Activated T-cell treated with anti-CD3 and anti-CD28 coated beads, Interleukin-2, amount 50 U/mL, for 1 hour (primary cell): Measurements from ENCODE around the gene RHOBTB3.
A peak's percentile ranks its signal among the peaks of the same experiment; 100 is the strongest.
"Not testable (repeated sequence)": the region's sequence is repeated elsewhere in the genome, so short reads cannot be mapped to it uniquely, and the experiment has no call there.

Experiments
- DNase-seq: peaks from one replicate; pipeline ENCODE4 v3.0.0-alpha.2; 2020

RHOBTB3 gene

DNA sequence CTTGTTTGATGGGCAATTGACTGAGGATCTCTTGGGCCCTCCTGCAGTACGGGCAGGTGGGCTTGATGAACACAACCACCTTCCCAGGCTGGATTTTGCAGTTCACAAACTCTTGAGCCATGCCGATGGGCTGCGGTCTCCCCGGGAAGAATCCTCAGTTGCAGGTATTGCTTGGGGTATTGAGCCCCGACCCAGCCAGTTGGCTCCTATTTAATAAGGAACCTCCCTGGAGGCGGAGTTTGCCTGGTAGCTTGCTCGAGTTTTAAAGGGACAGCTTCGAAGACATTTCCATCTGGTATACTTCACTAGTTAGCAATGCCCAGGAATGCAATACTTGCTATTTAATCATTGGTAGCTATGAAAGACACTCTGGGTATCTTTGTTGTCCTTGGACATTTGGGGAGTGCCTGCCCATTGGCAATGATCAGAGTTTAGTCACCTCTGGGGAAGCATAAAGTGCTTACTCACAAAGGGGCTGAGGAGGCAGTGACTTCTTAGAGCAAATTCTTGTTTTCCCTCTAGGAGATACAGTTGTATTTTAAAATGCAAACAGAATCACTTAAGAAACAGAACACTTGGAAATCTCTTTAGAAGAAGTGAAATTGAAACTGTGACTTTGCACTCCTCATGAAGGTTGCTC is 91.5 kb downstream of the RHOBTB3 start, which contains the start of gene GLRX:
TSS of gene GLRX (minus strand) at position 185 of the 640 bp plus-strand sequence. CDS start at position 121, 64 bp downstream.
- peak; percentile 58 for DNase-seq

GRCh38 chr5:95823218-95823737 is 92.1 kb downstream of the RHOBTB3 start:
- no peak for DNase-seq

GRCh38 chr5:95823738-95824609 is 92.8 kb downstream of the RHOBTB3 start:
- peak; percentile 64 for DNase-seq

- no peak for DNase-seq
Measured at GRCh38 chr5:95824747-95825146, 93.6 kb downstream of the RHOBTB3 start.

DNA sequence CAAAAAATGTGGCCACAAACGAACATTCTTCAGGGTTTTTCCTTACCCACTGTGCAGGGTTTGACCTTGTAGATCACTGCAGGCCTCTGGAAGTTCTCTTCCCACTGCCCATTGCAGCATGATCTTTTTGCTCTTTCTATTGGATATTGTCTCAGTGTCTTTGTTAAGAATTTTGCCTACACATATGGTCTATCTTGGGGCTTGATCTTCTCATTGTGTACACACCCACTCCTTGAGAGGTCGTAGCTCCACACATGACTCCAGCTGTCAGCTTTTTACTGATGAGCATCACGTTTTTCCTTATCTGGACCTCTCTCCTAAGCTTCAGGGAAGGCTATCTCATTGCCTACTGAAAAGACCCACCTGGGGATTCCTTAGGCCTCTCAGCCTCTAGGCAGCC is 94.4 kb downstream of the RHOBTB3 start:
- DNase-seq = no peak

DNA sequence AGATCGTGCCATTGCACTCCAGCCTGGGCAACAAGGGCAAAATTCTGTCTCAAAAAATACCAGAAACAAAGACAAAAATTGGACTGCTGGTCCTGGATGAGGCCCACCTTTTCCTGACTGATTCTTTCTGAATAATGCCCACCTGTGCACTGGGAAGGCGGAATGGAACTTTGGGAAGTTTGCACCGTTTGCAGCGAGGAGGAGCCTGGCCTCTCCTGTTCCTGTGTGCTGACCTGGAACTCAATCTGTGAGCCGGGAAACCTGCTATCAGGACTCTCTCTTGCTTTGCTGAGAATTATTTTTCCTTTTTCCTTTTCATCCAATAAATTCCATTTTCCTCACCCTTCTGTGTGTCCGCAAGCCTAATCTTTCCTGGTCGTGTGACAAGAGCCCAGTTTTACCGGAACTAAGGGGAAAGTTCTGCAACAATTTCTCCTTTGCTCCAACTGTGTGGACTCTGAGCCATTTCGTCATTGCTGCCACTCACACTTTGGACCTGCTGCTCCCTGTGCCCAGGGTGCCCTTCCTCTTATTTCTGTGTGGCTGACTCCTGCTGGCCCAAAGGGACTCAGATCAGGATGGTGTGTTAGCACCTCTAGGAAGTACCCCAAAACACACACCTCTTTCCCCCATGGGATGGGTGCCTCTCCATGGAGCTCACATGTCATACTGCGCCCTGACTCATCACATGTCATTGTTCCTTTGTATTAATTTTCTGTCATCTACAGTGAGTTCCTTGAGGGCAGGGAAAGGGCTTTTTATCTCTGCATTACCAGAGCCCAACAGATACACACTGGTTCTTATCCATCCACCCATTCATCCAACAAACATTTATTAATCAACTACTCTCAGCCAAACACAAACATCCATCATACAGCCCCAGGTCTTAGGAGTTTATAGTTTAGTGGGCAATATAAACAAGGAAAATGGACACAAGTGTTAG is 96.1 kb downstream of the RHOBTB3 start:
- no peak for DNase-seq

DNA sequence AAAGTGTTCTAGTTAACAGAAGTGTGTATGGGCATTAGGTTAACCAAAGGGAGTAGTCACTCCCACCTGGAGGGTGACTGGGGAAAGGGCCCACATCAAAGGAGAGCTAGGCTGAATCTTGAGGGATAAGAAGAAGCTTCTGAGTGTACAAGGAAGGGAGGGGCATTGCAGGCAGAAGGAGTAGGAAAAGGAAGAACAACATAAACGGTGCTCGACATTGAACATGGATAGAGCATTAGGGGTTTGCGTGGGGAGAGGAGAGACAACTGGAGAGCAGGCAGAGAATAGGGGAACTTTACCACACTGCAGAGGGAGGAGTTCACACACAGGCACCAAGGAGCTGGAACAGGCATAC is 96.7 kb downstream of the RHOBTB3 start:
- no peak for DNase-seq

DNA sequence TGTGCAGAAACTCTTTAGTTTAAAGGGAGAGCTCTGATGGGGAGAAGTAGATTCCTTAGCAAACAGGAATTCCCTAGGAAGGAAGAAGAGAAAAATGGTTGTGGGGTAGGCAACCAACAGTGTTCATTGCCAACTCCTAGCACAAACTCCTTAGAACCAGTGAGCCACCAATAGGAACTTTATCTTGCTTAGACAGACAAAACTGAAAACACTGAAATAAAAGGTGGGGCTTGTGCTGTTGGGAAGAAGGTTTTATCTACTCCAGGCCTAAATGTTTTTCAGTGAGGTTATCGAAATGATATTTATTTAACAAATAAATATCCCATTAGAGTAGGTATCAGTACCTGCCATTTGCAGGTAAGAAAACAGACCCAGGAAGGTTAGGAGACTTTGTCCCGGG is 99.1 kb downstream of the RHOBTB3 start:
- no peak for DNase-seq

GRCh38 chr5:95832664-95833063 is 101.5 kb downstream of the RHOBTB3 start:
- DNase-seq = no peak

GRCh38 chr5:95835682-95836385 is 104.7 kb downstream of the RHOBTB3 start:
- DNase-seq = no peak

DNA sequence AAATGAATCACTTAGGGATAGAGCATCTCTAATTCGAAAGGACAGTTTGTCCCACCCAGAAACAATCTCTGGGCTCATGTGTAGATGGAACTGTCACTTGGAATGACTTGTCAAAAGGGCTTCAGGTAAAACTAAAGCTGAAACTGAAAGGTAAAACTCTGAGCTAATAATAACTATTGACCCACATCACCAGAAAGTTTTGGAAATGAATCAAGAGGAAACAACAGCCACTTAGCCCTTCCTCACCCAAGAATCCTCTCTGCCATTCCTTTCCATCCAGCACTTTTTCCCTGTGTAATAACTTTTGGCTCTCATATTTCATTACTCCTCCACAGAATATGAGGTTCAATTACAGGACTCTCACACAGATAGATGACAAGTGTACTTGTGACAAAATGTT is 105.4 kb downstream of the RHOBTB3 start:
- DNase-seq = no peak

DNA sequence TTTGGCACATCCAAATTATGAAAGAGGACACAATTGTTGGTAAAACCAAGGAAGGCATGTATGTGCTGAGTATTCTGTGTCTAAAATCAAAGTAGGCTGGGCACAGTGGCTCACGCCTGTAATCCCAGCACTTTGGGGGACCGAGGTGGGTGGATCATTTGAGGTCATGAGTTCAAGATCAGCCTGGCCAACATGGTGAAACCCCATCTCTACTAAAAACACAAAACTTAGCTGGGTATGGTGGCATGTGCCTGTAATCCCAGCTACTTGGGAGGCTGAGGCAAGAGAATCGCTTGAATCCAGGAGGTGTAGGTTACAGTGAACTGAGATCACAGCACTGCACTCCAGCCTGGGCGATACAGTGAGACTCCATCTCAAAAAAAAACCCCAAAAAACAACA is 105.8 kb downstream of the RHOBTB3 start:
- DNase-seq = not testable (repeated sequence)

DNA sequence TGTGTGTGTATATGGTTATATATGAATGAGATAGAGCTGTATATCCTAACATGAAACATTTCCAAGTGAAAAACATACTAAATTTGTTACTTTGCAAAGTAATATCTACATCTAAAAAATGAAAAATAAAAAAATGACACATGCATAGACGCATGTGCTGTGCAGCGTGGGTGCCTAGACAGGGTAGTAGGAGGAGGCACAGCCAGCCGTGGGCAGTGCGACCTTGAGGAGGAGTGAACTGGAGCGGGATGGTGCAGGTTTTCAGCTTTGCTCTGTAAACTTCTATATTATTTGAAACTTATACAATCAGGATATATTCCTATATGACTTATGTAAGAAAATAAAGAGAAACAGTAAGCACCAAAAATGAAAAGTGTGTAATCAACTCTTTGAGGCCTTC is 106.4 kb downstream of the RHOBTB3 start:
- DNase-seq = no peak

GRCh38 chr5:95838001-95838520 is 106.9 kb downstream of the RHOBTB3 start:
- DNase-seq = no peak

DNA sequence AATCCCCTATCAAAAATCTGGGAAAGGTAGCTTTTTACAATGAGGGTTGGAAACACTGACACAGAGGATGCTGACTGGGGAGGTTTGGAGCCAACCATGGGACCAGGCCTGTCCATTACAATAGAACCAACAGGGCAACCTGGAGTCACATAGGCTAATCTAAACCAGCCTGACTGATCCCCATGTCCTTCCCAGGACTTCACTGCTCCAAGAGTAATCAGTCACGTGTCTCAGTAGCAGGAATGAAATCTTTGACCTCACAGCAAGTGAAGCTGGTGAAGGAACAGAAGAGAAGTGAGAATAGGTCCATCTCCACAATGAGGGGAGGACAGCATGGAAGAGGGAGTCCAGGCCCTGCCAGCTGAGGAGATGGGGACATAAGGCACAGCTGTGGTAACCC is 107.4 kb downstream of the RHOBTB3 start:
- DNase-seq = no peak

DNA sequence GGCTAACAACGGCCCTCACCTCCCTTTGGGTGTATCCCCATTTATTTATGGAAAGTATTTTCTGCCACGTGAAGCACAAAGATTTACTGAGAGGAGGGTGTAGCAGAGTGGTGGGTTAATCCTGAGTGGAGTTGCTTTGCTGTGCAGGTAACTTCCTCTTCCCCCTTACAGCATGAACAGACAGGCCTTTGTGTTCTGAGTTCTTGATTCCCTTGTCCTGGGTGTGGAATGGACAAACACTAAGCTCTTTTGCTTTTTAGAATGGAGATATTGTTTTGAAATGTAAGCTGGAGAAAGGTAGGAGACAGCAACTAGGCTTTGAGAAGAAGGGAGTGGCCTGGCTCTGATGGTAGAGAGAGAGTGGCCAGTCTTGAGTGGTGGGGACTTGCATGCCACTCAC is 108.5 kb downstream of the RHOBTB3 start:
- no peak for DNase-seq

- no peak for DNase-seq
Measured at GRCh38 chr5:95840956-95841705, 110.0 kb downstream of the RHOBTB3 start.

DNA sequence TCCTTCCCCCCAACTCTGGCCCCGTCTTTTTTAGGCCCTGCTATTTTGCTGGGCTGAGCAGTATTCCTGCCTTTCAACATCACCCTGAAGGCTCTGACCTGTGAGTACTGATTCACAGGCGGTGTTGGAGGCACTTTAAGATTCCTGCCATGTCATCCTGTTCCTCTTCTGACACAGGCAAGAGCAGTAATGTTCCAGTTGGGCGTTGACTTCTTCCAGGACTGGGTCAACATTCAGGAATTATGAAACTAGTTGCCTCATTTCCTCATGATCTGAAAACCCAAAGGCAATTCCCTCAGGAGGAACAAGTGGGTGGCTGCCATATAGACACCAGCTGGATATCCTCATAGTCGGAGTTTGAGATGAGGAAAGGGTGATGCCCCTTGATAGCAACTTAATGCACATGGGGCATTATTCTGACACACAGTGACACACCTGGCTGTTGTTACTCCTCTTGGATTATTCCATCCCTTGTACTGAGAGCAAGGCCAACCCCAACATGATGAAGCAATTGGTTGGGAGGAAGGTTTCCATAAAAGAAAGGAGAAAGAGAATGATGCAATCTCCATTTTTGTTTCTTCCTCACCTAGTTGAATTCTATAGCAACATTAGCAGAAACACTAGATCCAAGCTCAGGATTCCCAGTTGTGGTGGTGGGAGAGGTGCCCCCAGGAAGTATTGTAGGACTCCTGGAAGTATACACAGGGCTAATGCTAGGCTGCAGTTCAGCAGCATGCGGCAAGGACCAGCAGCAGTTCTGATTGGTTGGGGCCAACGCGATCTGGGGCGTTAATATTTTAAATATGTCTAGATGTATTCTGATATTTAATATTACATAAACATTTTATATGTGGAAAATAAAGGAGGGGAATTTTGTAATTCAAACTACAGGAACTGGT is 111.0 kb downstream of the RHOBTB3 start:
- DNase-seq = no peak

- peak; percentile 60 for DNase-seq
Measured at GRCh38 chr5:95842854-95843544, 111.9 kb downstream of the RHOBTB3 start.
